ENCODE measurements around the gene HYCC2.
"Not testable (repeated sequence)": the region's sequence is repeated elsewhere in the genome, so short reads cannot be mapped to it uniquely, and the experiment has no call there.

HYCC2 gene

GRCh38 chr2:201071479-201072200, at the start of gene HYCC2, which contains the start of gene NDUFB3:
TSS of gene HYCC2 (minus strand) at chr2:201071671. CDS start at chr2:201024009, 47,662 bp downstream.
TSS of gene NDUFB3 (plus strand) at chr2:201072001. CDS start at chr2:201078883, 6,882 bp downstream.
- no peaks in the 10 kb centered on the region for H3K36me3 ChIP-seq
- peak in 1 of 2 experiments; percentile 32 for TF ChIP-seq CTCF (IDR thresholded peaks at IDR 0.05)
- H3K27ac ChIP-seq, result peak within 1 kb of the TSS; percentile 81 to 84
- intact Hi-C loops (cut with DNase I; ENCODE audit: low total_unique reads), result loop anchor here (1.0 to 10.0 kb wide), 4 partner anchors 45 to 259 kb away; partner anchors contain the start of genes BZW1, CFLAR and ORC2
- peak within 1 kb of the TSS; percentile 89 to 90 for H3K4me3 ChIP-seq
- peaks cover 0 to 47% (median 25%) of the 10 kb centered on the region in 4 donors for H3K4me1 ChIP-seq
- DNase-seq, result peak; percentile 89 to 93
- no peaks in the 10 kb centered on the region for H3K27me3 ChIP-seq
- H3K9me3 ChIP-seq, result no peaks in the 10 kb centered on the region

- Histone ChIP-seq H3K36me3 (peaks cover 0 to 5% (median 0%) of the 10 kb centered on the region in 3 donors), H3K9me3 (no peaks in the 10 kb centered on the region), H3K4me3 (peak overlapping the region; percentile 95 to 98), H3K4me1 (peaks cover 0 to 64% (median 14%) of the 10 kb centered on the region in 4 donors), H3K27ac (peak overlapping the region; percentile 100), H3K27me3 (no peaks in the 10 kb centered on the region)
- DNase-seq, result no peak
- intact Hi-C loops (cut with DNase I; ENCODE audit: low total_unique reads), result loop anchor here (5.0 kb wide), 1 partner anchor 157 kb away; the partner anchor contains the start of gene ORC2
- TF ChIP-seq CTCF (IDR thresholded peaks at IDR 0.05), result no peak
Measured at GRCh38 chr2:201118961-201119854, 47.7 kb upstream of the HYCC2 start.

- intact Hi-C loops (cut with DNase I; ENCODE audit: low total_unique reads), result loop anchor here (5.0 kb wide), 1 partner anchor 156 kb away; the partner anchor contains the start of gene ORC2
- Histone ChIP-seq H3K27me3 (no peaks in the 10 kb centered on the region), H3K9me3 (no peaks in the 10 kb centered on the region), H3K36me3 (peaks cover 0 to 5% (median 0%) of the 10 kb centered on the region in 3 donors), H3K27ac (peak overlapping the region; percentile 100), H3K4me3 (peak overlapping the region; percentile 95 to 98), H3K4me1 (peaks cover 0 to 56% (median 12%) of the 10 kb centered on the region in 4 donors)
- peak; percentile 43 to 53 for TF ChIP-seq CTCF (IDR thresholded peaks at IDR 0.05)
- peak; percentile 91 for DNase-seq
Measured at GRCh38 chr2:201118121-201118960, 46.9 kb upstream of the HYCC2 start.

GRCh38 chr2:201117735-201118094, 46.2 kb upstream of the HYCC2 start:
- H3K9me3 ChIP-seq, H3K36me3 ChIP-seq, H3K27me3 ChIP-seq, DNase-seq: not testable (repeated sequence)
- intact Hi-C loops (cut with DNase I; ENCODE audit: low total_unique reads), result loop anchor here (5.0 kb wide), 1 partner anchor 155 kb away; the partner anchor contains the start of gene ORC2
- peaks cover 0 to 49% (median 9%) of the 10 kb centered on the region in 4 donors for H3K4me1 ChIP-seq
- peak overlapping the region; percentile 100 for H3K27ac ChIP-seq
- H3K4me3 ChIP-seq, result peak overlapping the region; percentile 95 to 98

- peak overlapping the region; percentile 100 for H3K27ac ChIP-seq
- intact Hi-C loops (cut with DNase I; ENCODE audit: low total_unique reads), result loop anchor here (1.0 to 5.0 kb wide), 2 partner anchors 45 to 155 kb away; partner anchors contain the start of genes NDUFB3 and ORC2
- TF ChIP-seq CTCF (IDR thresholded peaks at IDR 0.05), result peak; percentile 15 to 43
- DNase-seq, result peak; percentile 87 to 90
- H3K27me3 ChIP-seq, result no peaks in the 10 kb centered on the region
- H3K9me3 ChIP-seq, result no peaks in the 10 kb centered on the region
- H3K36me3 ChIP-seq, result peaks cover 0 to 1% (median 0%) of the 10 kb centered on the region in 3 donors
- H3K4me3 ChIP-seq, result peak overlapping the region; percentile 95 to 98
- peaks cover 0 to 44% (median 6%) of the 10 kb centered on the region in 4 donors for H3K4me1 ChIP-seq
Measured at GRCh38 chr2:201116959-201117734, 45.7 kb upstream of the HYCC2 start.
